HG03354 (cell line): ENCODE data around the gene UBE2K.
"Not testable (repeated sequence)": the region's sequence is repeated elsewhere in the genome, so short reads cannot be mapped to it uniquely, and the experiment has no call there.

Source experiments
- ATAC-seq: cut with Tn5 transposase; IDR thresholded peaks from one replicate; pipeline ENCODE4 v1.9.1; 2021; ENCODE audit warnings: mild to moderate bottlenecking; ENCODE audit not compliant: unreplicated experiment, poor library complexity, severe bottlenecking

UBE2K gene

GRCh38 chr4:39697740-39698423 lies at the start of gene UBE2K:
Gene UBE2K (plus strand): TSS chr4:39698136. CDS start chr4:39698328, 192 bp downstream.
- ATAC-seq = peak; percentile 82

GRCh38 chr4:39648213-39648612 lies 49.7 kb upstream of the UBE2K start:
- no peak for ATAC-seq

- ATAC-seq = no peak
Observed at GRCh38 chr4:39648827-39649558, 48.9 kb upstream of the UBE2K start.

- no peak for ATAC-seq
Observed at GRCh38 chr4:39649639-39650265, 48.2 kb upstream of the UBE2K start.

GRCh38 chr4:39651586-39651985 lies 46.4 kb upstream of the UBE2K start:
- not testable (repeated sequence) for ATAC-seq

- ATAC-seq = no peak
Observed at GRCh38 chr4:39655211-39655610, 42.7 kb upstream of the UBE2K start.

- peak; percentile 53 for ATAC-seq
Observed at GRCh38 chr4:39655876-39656275, 42.1 kb upstream of the UBE2K start.

GRCh38 chr4:39656638-39657037 lies 41.3 kb upstream of the UBE2K start:
- not testable (repeated sequence) for ATAC-seq

- peak; percentile 73 for ATAC-seq
Observed at GRCh38 chr4:39657465-39657864, 40.5 kb upstream of the UBE2K start.

- ATAC-seq = no peak
Observed at GRCh38 chr4:39658756-39659155, 39.2 kb upstream of the UBE2K start.

- ATAC-seq = no peak
Observed at GRCh38 chr4:39660045-39660444, 37.9 kb upstream of the UBE2K start.

- no peak for ATAC-seq
Observed at GRCh38 chr4:39660757-39661156, 37.2 kb upstream of the UBE2K start.

GRCh38 chr4:39662683-39663082 lies 35.3 kb upstream of the UBE2K start:
- ATAC-seq = no peak

- no peak for ATAC-seq
Observed at GRCh38 chr4:39664828-39665731, 32.9 kb upstream of the UBE2K start.

GRCh38 chr4:39667706-39668105 lies 30.2 kb upstream of the UBE2K start:
- ATAC-seq = no peak

GRCh38 chr4:39668887-39669286 lies 29.0 kb upstream of the UBE2K start:
- ATAC-seq = no peak

GRCh38 chr4:39670296-39670695 lies 27.6 kb upstream of the UBE2K start:
- ATAC-seq = not testable (repeated sequence)

GRCh38 chr4:39675681-39676080 lies 22.3 kb upstream of the UBE2K start:
- ATAC-seq = not testable (repeated sequence)

GRCh38 chr4:39681003-39681402 lies 16.9 kb upstream of the UBE2K start:
- not testable (repeated sequence) for ATAC-seq

- peak; percentile 82 for ATAC-seq
Observed at GRCh38 chr4:39682138-39682537, 15.8 kb upstream of the UBE2K start.
